Peyer's patch (tissue), 4 donors: ENCODE data around the gene AFG3L2. TPM values are rescaled to one million over a fixed set of nuclear protein-coding genes. Genes with fewer than 3 reads are reported as not detected.

Experiments used
- DNase-seq, 3 donors: peaks; one replicate each; pipeline ENCODE4 v3.0.0-alpha.2; 2017 to 2019
- H3K27ac ChIP-seq, 4 donors: fragments of 200-600 bp; sonication (generic); one replicate each; pipeline ENCODE4 v1.5.1; 2016 to 2019
- H3K27me3 ChIP-seq, 2 donors: fragments of 200-600 bp; sonication (generic); one replicate each; pipeline ENCODE4 v1.5.1; 2019
- H3K36me3 ChIP-seq, 3 donors: fragments of 200-600 bp; sonication (generic); one replicate each; pipeline ENCODE4 v1.5.1; 2016 to 2019
- H3K4me1 ChIP-seq, 4 donors: fragments of 200-600 bp; sonication (generic); one replicate each; pipeline ENCODE4 v1.5.1; 2016 to 2019
- H3K4me3 ChIP-seq, 4 donors: fragments of 200-600 bp; sonication (generic); 1 replicate in 3 of 4; 2 replicates in 1 of 4; pipeline ENCODE4 v1.5.1; 2016 to 2019; ENCODE audit warnings: mild to moderate bottlenecking in 1 of 4
- H3K9me3 ChIP-seq, 4 donors: fragments of 200-600 bp; sonication (generic); one replicate each; pipeline ENCODE4 v1.5.1; 2016 to 2019; ENCODE audit warnings: mild to moderate bottlenecking in 1 of 4
- CTCF ChIP-seq, 6 experiments: fragments of 450-650 bp in 4 of 6; fragments of 200-600 bp in 2 of 6; sonication (generic) in 1 of 6; IDR thresholded peaks; one replicate each; pipeline ENCODE4 v1.5.1; 2017 to 2019; ENCODE audit warnings: antibody characterized with exemption in 6 of 6, mild to moderate bottlenecking in 3 of 6, moderate library complexity in 1 of 6
- POLR2A ChIP-seq, 2 donors: fragments of 450-650 bp; IDR thresholded peaks; one replicate each; pipeline ENCODE4 v1.5.1; 2017; ENCODE audit warnings: antibody characterized with exemption in 2 of 2, mild to moderate bottlenecking in 2 of 2, moderate library complexity in 2 of 2
- total RNA-seq, 4 donors: library from RNA; depleted of rRNA; stranded (reverse); fragments of >200 nt; gene quantifications; one replicate each; pipeline ENCODE4 v1.1.0, GENCODE V29; 2016

AFG3L2 gene
- total RNA-seq, 4 donors from 2014 or later = 47.9 to 111 (median 94.8) TPM

GRCh38 chr18:12329125-12329698, 47.8 kb downstream of the AFG3L2 start:
- DNase-seq = no peak
- TF ChIP-seq POLR2A (IDR thresholded peaks at IDR 0.05) (no peak), CTCF (IDR thresholded peaks at IDR 0.05) (no peak)
- H3K27ac ChIP-seq = no peak overlapping the region
- H3K9me3 ChIP-seq = no peaks in the 10 kb centered on the region
- peaks cover 0 to 68% (median 0%) of the 10 kb centered on the region in 3 donors for H3K36me3 ChIP-seq
- H3K4me1 ChIP-seq = no peaks in the 10 kb centered on the region
- no peaks in the 10 kb centered on the region for H3K27me3 ChIP-seq
- H3K4me3 ChIP-seq = no peak overlapping the region

GRCh38 chr18:12328179-12328823, 48.7 kb downstream of the AFG3L2 start:
- TF ChIP-seq CTCF (IDR thresholded peaks at IDR 0.05) = no peak
- TF ChIP-seq POLR2A (IDR thresholded peaks at IDR 0.05) = no peak
- H3K4me3 ChIP-seq = no peak overlapping the region
- H3K9me3 ChIP-seq = no peaks in the 10 kb centered on the region
- peaks cover 0 to 68% (median 0%) of the 10 kb centered on the region in 3 donors for H3K36me3 ChIP-seq
- DNase-seq = no peak
- H3K4me1 ChIP-seq = no peaks in the 10 kb centered on the region
- no peak overlapping the region for H3K27ac ChIP-seq
- H3K27me3 ChIP-seq = no peaks in the 10 kb centered on the region

GRCh38 chr18:12327510-12328178, 49.4 kb downstream of the AFG3L2 start:
- Histone ChIP-seq H3K27me3 (no peaks in the 10 kb centered on the region), H3K9me3 (no peaks in the 10 kb centered on the region), H3K4me1 (no peaks in the 10 kb centered on the region), H3K27ac (no peak overlapping the region), H3K4me3 (no peak overlapping the region), H3K36me3 (peaks cover 0 to 68% (median 0%) of the 10 kb centered on the region in 3 donors)
- TF ChIP-seq POLR2A (IDR thresholded peaks at IDR 0.05) (no peak), CTCF (IDR thresholded peaks at IDR 0.05) (peak; percentile 28 to 72 (median 59))
- peak; percentile 67 to 90 (median 84) for DNase-seq

- Histone ChIP-seq H3K27ac (no peak overlapping the region), H3K9me3 (no peaks in the 10 kb centered on the region), H3K27me3 (no peaks in the 10 kb centered on the region), H3K4me3 (no peak overlapping the region), H3K36me3 (peaks cover 0 to 73% (median 0%) of the 10 kb centered on the region in 3 donors), H3K4me1 (no peaks in the 10 kb centered on the region)
- TF ChIP-seq POLR2A (IDR thresholded peaks at IDR 0.05) (no peak), CTCF (IDR thresholded peaks at IDR 0.05) (no peak)
- no peak for DNase-seq
Measured at GRCh38 chr18:12326711-12327460, 50.1 kb downstream of the AFG3L2 start.

GRCh38 chr18:12325726-12326245, 51.2 kb downstream of the AFG3L2 start:
- Histone ChIP-seq H3K27ac (no peak overlapping the region), H3K9me3 (no peaks in the 10 kb centered on the region), H3K36me3 (peaks cover 0 to 82% (median 0%) of the 10 kb centered on the region in 3 donors), H3K4me3 (no peak overlapping the region), H3K4me1 (no peaks in the 10 kb centered on the region), H3K27me3 (no peaks in the 10 kb centered on the region)
- no peak for DNase-seq
- TF ChIP-seq CTCF (IDR thresholded peaks at IDR 0.05) = no peak
- no peak for TF ChIP-seq POLR2A (IDR thresholded peaks at IDR 0.05)
